A673 (cell line): ENCODE measurements around the gene ST8SIA1.

Source experiments
- EZH2 ChIP-seq: fragments of 200-600 bp; sonication (generic); IDR thresholded peaks from 2 replicates; pipeline ENCODE4 v1.6.1; 2017; ENCODE audit warnings: borderline replicate concordance, low read depth, mild to moderate bottlenecking, mixed read lengths, antibody characterized with exemption, low read length; ENCODE audit not compliant: poor library complexity, severe bottlenecking
- TF ChIP-seq, protein P1 (sequence below): fragments of 300-800, 200-600 bp; sonication (generic); conservative IDR thresholded peaks from 2 replicates; pipeline ENCODE4 v1.5.1; 2017; ENCODE audit warnings: low read depth, mild to moderate bottlenecking, antibody characterized with exemption, low read length, moderate library complexity, mixed read lengths

DNA sequence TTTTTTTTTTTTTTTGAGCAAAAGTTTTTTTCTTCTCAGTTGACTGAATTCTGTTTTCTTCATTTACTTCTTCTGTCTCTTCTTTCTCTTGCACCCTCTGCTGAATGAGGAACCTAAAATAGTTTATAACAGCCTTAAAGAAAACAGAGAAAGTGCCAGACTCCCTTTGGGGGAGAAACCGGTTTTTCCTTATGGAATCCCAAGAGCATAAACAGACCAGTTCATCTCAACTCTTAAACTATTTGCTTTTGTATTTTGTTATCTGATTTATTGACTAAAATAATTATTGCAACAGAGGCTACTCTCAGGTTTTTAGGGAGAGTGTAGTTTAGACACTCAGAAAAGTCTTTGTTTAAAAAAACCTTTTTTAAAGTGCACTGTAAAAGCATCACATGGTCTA, 30.2 kb downstream of the ST8SIA1 start:
- TF ChIP-seq, protein P1, sequence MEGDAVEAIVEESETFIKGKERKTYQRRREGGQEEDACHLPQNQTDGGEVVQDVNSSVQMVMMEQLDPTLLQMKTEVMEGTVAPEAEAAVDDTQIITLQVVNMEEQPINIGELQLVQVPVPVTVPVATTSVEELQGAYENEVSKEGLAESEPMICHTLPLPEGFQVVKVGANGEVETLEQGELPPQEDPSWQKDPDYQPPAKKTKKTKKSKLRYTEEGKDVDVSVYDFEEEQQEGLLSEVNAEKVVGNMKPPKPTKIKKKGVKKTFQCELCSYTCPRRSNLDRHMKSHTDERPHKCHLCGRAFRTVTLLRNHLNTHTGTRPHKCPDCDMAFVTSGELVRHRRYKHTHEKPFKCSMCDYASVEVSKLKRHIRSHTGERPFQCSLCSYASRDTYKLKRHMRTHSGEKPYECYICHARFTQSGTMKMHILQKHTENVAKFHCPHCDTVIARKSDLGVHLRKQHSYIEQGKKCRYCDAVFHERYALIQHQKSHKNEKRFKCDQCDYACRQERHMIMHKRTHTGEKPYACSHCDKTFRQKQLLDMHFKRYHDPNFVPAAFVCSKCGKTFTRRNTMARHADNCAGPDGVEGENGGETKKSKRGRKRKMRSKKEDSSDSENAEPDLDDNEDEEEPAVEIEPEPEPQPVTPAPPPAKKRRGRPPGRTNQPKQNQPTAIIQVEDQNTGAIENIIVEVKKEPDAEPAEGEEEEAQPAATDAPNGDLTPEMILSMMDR: no peak
- TF ChIP-seq EZH2: no peak
